Right kidney (tissue), 1 donor: ENCODE data around the gene CALCOCO2.
"Not testable (repeated sequence)": the region's sequence is repeated elsewhere in the genome, so short reads cannot be mapped to it uniquely, and the experiment has no call there.

Experiments used
- DNase-seq: peaks from one replicate; pipeline ENCODE4 v3.0.0-alpha.2; 2016

CALCOCO2 gene

GRCh38 chr17:48819466-48819865 is 11.4 kb upstream of the CALCOCO2 start:
- no peak for DNase-seq

- DNase-seq: not testable (repeated sequence)
Observed at GRCh38 chr17:48820936-48821335, 9.9 kb upstream of the CALCOCO2 start.

- DNase-seq: no peak
Observed at GRCh38 chr17:48825446-48826381, 5.1 kb upstream of the CALCOCO2 start.

- no peak for DNase-seq
Observed at GRCh38 chr17:48831549-48831883, 681 bp downstream of the CALCOCO2 start.

GRCh38 chr17:48834973-48835372 is 4.1 kb downstream of the CALCOCO2 start:
- DNase-seq: no peak

GRCh38 chr17:48835971-48836370 is 5.1 kb downstream of the CALCOCO2 start:
- DNase-seq: no peak

GRCh38 chr17:48837458-48837857 is 6.6 kb downstream of the CALCOCO2 start:
- DNase-seq: not testable (repeated sequence)

GRCh38 chr17:48840441-48840840 is 9.6 kb downstream of the CALCOCO2 start:
- no peak for DNase-seq

GRCh38 chr17:48841395-48841831 is 10.6 kb downstream of the CALCOCO2 start:
- no peak for DNase-seq

GRCh38 chr17:48842746-48843145 is 11.9 kb downstream of the CALCOCO2 start:
- no peak for DNase-seq

GRCh38 chr17:48843187-48843900 is 12.5 kb downstream of the CALCOCO2 start:
- no peak for DNase-seq

GRCh38 chr17:48850792-48851323 is 20.0 kb downstream of the CALCOCO2 start:
- no peak for DNase-seq

GRCh38 chr17:48854774-48855476 is 24.1 kb downstream of the CALCOCO2 start:
- DNase-seq: no peak

GRCh38 chr17:48856122-48856821 is 25.4 kb downstream of the CALCOCO2 start:
- no peak for DNase-seq

GRCh38 chr17:48860034-48860433 is 29.2 kb downstream of the CALCOCO2 start:
- DNase-seq: no peak

- DNase-seq: no peak
Observed at GRCh38 chr17:48860456-48860855, 29.6 kb downstream of the CALCOCO2 start.

GRCh38 chr17:48868916-48869500 is 38.2 kb downstream of the CALCOCO2 start:
- DNase-seq: no peak

- DNase-seq: no peak
Observed at GRCh38 chr17:48869821-48870318, 39.0 kb downstream of the CALCOCO2 start.

GRCh38 chr17:48871035-48871550 is 40.3 kb downstream of the CALCOCO2 start:
- no peak for DNase-seq

- DNase-seq: peak; percentile 47
Observed at GRCh38 chr17:48871551-48872351, 40.9 kb downstream of the CALCOCO2 start.
